MM.1S (cell line): ENCODE data around the gene NR1H3.

Source experiments
- DNase-seq: peaks from one replicate; pipeline ENCODE4 v3.0.0-alpha.2; 2015
- H2AFZ ChIP-seq: fragments of 300-600 bp; sonication (generic); 2 replicates; pipeline ENCODE4 v1.6.0; 2016; ENCODE audit warnings: antibody characterized with exemption, low read length
- H3F3A ChIP-seq: fragments of 300-600 bp; sonication (generic); 2 replicates; pipeline ENCODE4 v1.6.1; 2016; ENCODE audit warnings: mild to moderate bottlenecking, antibody characterized with exemption, low read length, moderate library complexity, mixed read lengths; ENCODE audit not compliant: insufficient read depth
- H3K27ac ChIP-seq: fragments of 300-600 bp; sonication (generic); 2 replicates; pipeline ENCODE4 v1.5.1; 2016; ENCODE audit warnings: mild to moderate bottlenecking, low read length
- H3K27me3 ChIP-seq: fragments of 300-600 bp; sonication (generic); replicated peaks from 2 replicates; pipeline ENCODE4 v1.6.0; 2016; ENCODE audit warnings: low read length; ENCODE audit not compliant: insufficient read depth
- H3K36me3 ChIP-seq: fragments of 300-600 bp; sonication (generic); replicated peaks from 2 replicates; pipeline ENCODE4 v1.6.1; 2016; ENCODE audit warnings: mild to moderate bottlenecking, low read length, mixed read lengths; ENCODE audit not compliant: insufficient read depth
- H3K4me1 ChIP-seq: fragments of 300-600 bp; sonication (generic); 2 replicates; pipeline ENCODE4 v1.6.1; 2016; ENCODE audit warnings: low read length, mixed read lengths
- H3K4me2 ChIP-seq: fragments of 300-600 bp; sonication (generic); 2 replicates; pipeline ENCODE4 v1.6.0; 2016; ENCODE audit warnings: low read depth, low read length
- H3K4me3 ChIP-seq: fragments of 300-600 bp; sonication (generic); 2 replicates; pipeline ENCODE4 v1.5.1; 2016; ENCODE audit warnings: low read length, mixed read lengths
- H3K79me2 ChIP-seq: fragments of 300-600 bp; sonication (generic); 2 replicates; pipeline ENCODE4 v1.6.1; 2016; ENCODE audit warnings: mixed run types, low read length, mixed read lengths
- H3K9ac ChIP-seq: fragments of 300-600 bp; sonication (generic); 2 replicates; pipeline ENCODE4 v1.6.1; 2016; ENCODE audit warnings: low read length, mixed read lengths
- H3K9me2 ChIP-seq: fragments of 300-600 bp; sonication (generic); replicated peaks from 2 replicates; pipeline ENCODE4 v1.6.1; 2016; ENCODE audit warnings: mild to moderate bottlenecking, low read length, mixed read lengths; ENCODE audit not compliant: insufficient read depth
- H3K9me3 ChIP-seq: fragments of 300-600 bp; sonication (generic); replicated peaks from 2 replicates; pipeline ENCODE4 v1.6.1; 2016; ENCODE audit warnings: mild to moderate bottlenecking, low read length, mixed read lengths; ENCODE audit not compliant: insufficient read depth
- H4K20me1 ChIP-seq: fragments of 300-600 bp; sonication (generic); 2 replicates; pipeline ENCODE4 v1.6.1; 2016; ENCODE audit warnings: mild to moderate bottlenecking, low read length, moderate library complexity, mixed read lengths; ENCODE audit not compliant: insufficient read depth
- EZH2 ChIP-seq: fragments of 300-600 bp; sonication (generic); optimal IDR thresholded peaks from 2 replicates; pipeline ENCODE3; 2017; ENCODE audit warnings: low read depth, mild to moderate bottlenecking, antibody characterized with exemption, low read length, mixed read lengths
- EZH2phosphoT487 ChIP-seq: fragments of 300-600 bp; sonication (generic); IDR thresholded peaks from 2 replicates; pipeline ENCODE4 v1.6.1; 2018; ENCODE audit warnings: antibody characterized with exemption, low read length
- TF ChIP-seq, protein P1 (sequence below): fragments of 300-600 bp; sonication (generic); IDR thresholded peaks from 2 replicates; pipeline ENCODE4 v1.5.1; 2016; ENCODE audit warnings: antibody characterized with exemption, low read length, mixed read lengths

NR1H3 gene

DNA sequence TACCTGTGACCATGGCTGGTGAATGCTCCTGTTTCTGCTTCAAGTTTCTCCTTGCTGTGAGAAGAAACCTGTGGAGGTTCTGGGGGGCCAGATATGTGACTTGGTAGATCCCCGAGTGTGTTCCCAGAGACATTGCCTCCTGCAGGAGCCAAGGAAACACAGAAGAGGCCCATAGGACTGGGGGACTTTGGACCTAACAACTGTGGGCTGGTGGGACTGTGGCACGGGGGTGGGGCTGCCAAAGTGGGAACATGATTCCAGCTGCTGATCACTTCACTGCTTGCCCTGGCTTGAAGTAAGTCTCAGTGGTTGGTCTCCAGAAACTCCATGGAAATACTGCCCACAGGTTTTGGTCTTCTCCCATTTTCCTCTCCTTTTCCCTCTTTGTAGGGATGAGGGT, 4.1 kb upstream of the NR1H3 start:
- no peaks in the 10 kb centered on the region for H3K4me1 ChIP-seq
- H3K27ac ChIP-seq, result no peak overlapping the region
- no peaks in the 10 kb centered on the region for H3K27me3 ChIP-seq
- TF ChIP-seq EZH2phosphoT487 (no peak), EZH2 (no peak)
- TF ChIP-seq, protein P1, sequence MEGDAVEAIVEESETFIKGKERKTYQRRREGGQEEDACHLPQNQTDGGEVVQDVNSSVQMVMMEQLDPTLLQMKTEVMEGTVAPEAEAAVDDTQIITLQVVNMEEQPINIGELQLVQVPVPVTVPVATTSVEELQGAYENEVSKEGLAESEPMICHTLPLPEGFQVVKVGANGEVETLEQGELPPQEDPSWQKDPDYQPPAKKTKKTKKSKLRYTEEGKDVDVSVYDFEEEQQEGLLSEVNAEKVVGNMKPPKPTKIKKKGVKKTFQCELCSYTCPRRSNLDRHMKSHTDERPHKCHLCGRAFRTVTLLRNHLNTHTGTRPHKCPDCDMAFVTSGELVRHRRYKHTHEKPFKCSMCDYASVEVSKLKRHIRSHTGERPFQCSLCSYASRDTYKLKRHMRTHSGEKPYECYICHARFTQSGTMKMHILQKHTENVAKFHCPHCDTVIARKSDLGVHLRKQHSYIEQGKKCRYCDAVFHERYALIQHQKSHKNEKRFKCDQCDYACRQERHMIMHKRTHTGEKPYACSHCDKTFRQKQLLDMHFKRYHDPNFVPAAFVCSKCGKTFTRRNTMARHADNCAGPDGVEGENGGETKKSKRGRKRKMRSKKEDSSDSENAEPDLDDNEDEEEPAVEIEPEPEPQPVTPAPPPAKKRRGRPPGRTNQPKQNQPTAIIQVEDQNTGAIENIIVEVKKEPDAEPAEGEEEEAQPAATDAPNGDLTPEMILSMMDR, result no peak
- H3K9me2 ChIP-seq, result no peaks in the 10 kb centered on the region
- H3K9me3 ChIP-seq, result no peaks in the 10 kb centered on the region
- H4K20me1 ChIP-seq, result no peaks in the 10 kb centered on the region
- H3K4me2 ChIP-seq, result no peak overlapping the region
- no peak for DNase-seq
- no peak overlapping the region for H3K9ac ChIP-seq
- no peak overlapping the region for H3K4me3 ChIP-seq
- H3K79me2 ChIP-seq, result peaks cover 10% of the 10 kb centered on the region
- H3F3A ChIP-seq, result 0 out of 2 replicates have a peak, but pooled peaks cover 3% of the 10 kb centered on the region
- H3K36me3 ChIP-seq, result no peaks in the 10 kb centered on the region
- H2AFZ ChIP-seq, result no peak overlapping the region

DNA sequence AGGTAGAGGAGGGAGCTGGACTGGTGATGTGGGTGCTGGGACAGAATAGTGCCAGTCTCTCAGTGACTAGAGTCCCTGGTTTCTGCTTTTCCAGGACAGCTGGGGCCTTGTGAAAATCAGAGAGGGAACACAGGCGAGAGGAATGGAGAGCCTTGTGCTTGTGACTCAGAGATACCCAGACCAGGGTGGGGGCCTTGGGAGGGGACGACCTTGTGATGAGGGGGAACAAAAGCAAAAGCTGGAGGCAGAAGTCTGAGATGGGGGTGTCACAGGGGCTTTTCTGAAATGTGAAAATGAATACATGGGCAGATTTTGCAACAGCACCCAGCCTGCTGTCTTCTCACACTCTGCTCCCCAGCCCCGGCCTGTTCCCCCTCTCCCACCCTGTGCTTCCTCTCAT, 3.4 kb upstream of the NR1H3 start:
- no peaks in the 10 kb centered on the region for H4K20me1 ChIP-seq
- no peak overlapping the region for H3K4me3 ChIP-seq
- no peak overlapping the region for H3K27ac ChIP-seq
- H3K27me3 ChIP-seq, result no peaks in the 10 kb centered on the region
- no peaks in the 10 kb centered on the region for H3K4me1 ChIP-seq
- H3K9me2 ChIP-seq, result no peaks in the 10 kb centered on the region
- H3F3A ChIP-seq, result 0 out of 2 replicates have a peak, but pooled peaks cover 3% of the 10 kb centered on the region
- H3K9me3 ChIP-seq, result no peaks in the 10 kb centered on the region
- H3K4me2 ChIP-seq, result no peak overlapping the region
- no peak overlapping the region for H2AFZ ChIP-seq
- H3K36me3 ChIP-seq, result no peaks in the 10 kb centered on the region
- peaks cover 3% of the 10 kb centered on the region for H3K79me2 ChIP-seq
- TF ChIP-seq EZH2phosphoT487 (no peak), EZH2 (no peak)
- TF ChIP-seq, protein P1, result no peak
- no peak for DNase-seq
- H3K9ac ChIP-seq, result no peak overlapping the region

DNA sequence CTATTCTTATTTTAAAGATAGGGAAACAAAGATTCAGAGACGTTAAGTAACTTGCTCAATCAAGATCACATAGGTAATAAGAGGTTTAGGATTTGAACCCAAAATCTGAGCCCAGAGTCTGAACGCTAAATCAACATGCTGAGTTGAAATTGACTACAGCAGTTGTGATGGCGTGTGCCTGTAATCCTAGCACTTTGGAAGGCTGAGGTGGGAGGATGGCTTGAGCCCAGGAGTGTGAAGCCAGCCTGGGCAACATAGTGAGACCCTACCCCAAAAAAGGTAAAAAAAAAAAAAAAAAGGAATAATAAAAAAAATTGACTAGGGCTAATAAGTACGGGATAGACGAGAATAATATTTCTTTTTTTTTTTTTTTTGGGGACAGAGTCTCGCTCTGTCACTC, 1.4 kb upstream of the NR1H3 start:
- Histone ChIP-seq H3K4me2 (no peak overlapping the region), H3K4me3 (no peak overlapping the region), H3K9ac (no peak overlapping the region), H3K9me3 (no peaks in the 10 kb centered on the region), H3K4me1 (no peaks in the 10 kb centered on the region), H3K36me3 (no peaks in the 10 kb centered on the region), H3K9me2 (no peaks in the 10 kb centered on the region), H3K79me2 (no peaks in the 10 kb centered on the region), H3K27ac (no peak overlapping the region), H2AFZ (no peak overlapping the region), H3K27me3 (no peaks in the 10 kb centered on the region), H4K20me1 (no peaks in the 10 kb centered on the region), H3F3A (no peaks in the 10 kb centered on the region)
- TF ChIP-seq EZH2 (no peak), EZH2phosphoT487 (no peak)
- TF ChIP-seq, protein P1, result no peak
- no peak for DNase-seq

DNA sequence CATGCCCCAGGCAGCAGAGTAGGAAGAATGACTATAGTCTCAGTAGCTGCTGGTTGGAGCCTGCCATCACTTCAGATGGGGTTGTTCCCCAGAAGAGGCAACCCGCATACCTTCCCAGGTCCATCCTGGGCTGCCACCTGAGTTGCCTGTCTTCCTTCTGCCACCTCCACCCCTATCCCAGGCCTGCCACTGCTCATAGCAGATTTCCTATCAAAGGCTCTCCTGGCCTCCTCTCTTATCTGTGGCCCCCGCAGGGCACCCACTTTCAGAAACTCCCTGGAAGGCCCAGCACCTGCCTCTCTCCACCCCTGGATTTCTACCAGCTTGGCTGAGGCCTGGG, 649 bp upstream of the NR1H3 start:
- no peak overlapping the region for H3K4me3 ChIP-seq
- no peaks in the 10 kb centered on the region for H3K4me1 ChIP-seq
- H3K9ac ChIP-seq, result no peak overlapping the region
- TF ChIP-seq EZH2phosphoT487 (no peak), EZH2 (no peak)
- TF ChIP-seq, protein P1, result no peak
- no peak overlapping the region for H2AFZ ChIP-seq
- DNase-seq, result no peak
- no peaks in the 10 kb centered on the region for H3K9me3 ChIP-seq
- no peak overlapping the region for H3K4me2 ChIP-seq
- H3F3A ChIP-seq, result no peaks in the 10 kb centered on the region
- H3K9me2 ChIP-seq, result no peaks in the 10 kb centered on the region
- H3K36me3 ChIP-seq, result no peaks in the 10 kb centered on the region
- no peaks in the 10 kb centered on the region for H3K27me3 ChIP-seq
- H4K20me1 ChIP-seq, result no peaks in the 10 kb centered on the region
- no peak overlapping the region for H3K27ac ChIP-seq
- H3K79me2 ChIP-seq, result no peaks in the 10 kb centered on the region
